HFF-Myc (cell line): ENCODE results near the gene SPAG6.

Experiments
- DNase-seq: peaks from one replicate; pipeline ENCODE4 v3.0.0-alpha.2; 2011; ENCODE audit warnings: low read depth; ENCODE audit errors: extremely low read depth
- H3K4me3 ChIP-seq: replicated peaks from 2 replicates; pipeline ENCODE4 v1.5.1; 2011; ENCODE audit warnings: low read depth, mild to moderate bottlenecking, control low read depth, low read length
- CTCF ChIP-seq: IDR thresholded peaks from 2 replicates; pipeline ENCODE4 v1.5.1; 2012; ENCODE audit warnings: mild to moderate bottlenecking, low read depth, low read length, control low read depth; ENCODE audit errors: missing control alignments

SPAG6 gene

GRCh38 chr10:22420787-22421517, 75.7 kb downstream of the SPAG6 start:
- no peak for TF ChIP-seq CTCF
- DNase-seq = no peak
- H3K4me3 ChIP-seq = no peak overlapping the region

- DNase-seq = no peak
- TF ChIP-seq CTCF = no peak
- H3K4me3 ChIP-seq = no peak overlapping the region
Observed at GRCh38 chr10:22426653-22427052, 81.4 kb downstream of the SPAG6 start.

- no peak overlapping the region for H3K4me3 ChIP-seq
- DNase-seq = no peak
- no peak for TF ChIP-seq CTCF
Observed at GRCh38 chr10:22427101-22427500, 81.8 kb downstream of the SPAG6 start.

GRCh38 chr10:22427890-22428571, 82.7 kb downstream of the SPAG6 start:
- TF ChIP-seq CTCF = no peak
- H3K4me3 ChIP-seq = no peak overlapping the region
- DNase-seq = peak; percentile 97

- H3K4me3 ChIP-seq = no peak overlapping the region
- TF ChIP-seq CTCF = no peak
- DNase-seq = no peak
Observed at GRCh38 chr10:22429146-22429545, 83.8 kb downstream of the SPAG6 start.

- TF ChIP-seq CTCF = no peak
- no peak for DNase-seq
- H3K4me3 ChIP-seq = no peak overlapping the region
Observed at GRCh38 chr10:22429981-22430421, 84.7 kb downstream of the SPAG6 start.
